ENCODE measurements around the gene FAM237B. TPM values are rescaled to one million over a fixed set of nuclear protein-coding genes. Genes with fewer than 3 reads are reported as not detected.
A peak's percentile ranks its signal among the peaks of the same experiment; 100 is the strongest.
"Not testable (repeated sequence)": the region's sequence is repeated elsewhere in the genome, so short reads cannot be mapped to it uniquely, and the experiment has no call there.

FAM237B gene
- not detected for total RNA-seq
- long read RNA-seq: 0 reads

DNA sequence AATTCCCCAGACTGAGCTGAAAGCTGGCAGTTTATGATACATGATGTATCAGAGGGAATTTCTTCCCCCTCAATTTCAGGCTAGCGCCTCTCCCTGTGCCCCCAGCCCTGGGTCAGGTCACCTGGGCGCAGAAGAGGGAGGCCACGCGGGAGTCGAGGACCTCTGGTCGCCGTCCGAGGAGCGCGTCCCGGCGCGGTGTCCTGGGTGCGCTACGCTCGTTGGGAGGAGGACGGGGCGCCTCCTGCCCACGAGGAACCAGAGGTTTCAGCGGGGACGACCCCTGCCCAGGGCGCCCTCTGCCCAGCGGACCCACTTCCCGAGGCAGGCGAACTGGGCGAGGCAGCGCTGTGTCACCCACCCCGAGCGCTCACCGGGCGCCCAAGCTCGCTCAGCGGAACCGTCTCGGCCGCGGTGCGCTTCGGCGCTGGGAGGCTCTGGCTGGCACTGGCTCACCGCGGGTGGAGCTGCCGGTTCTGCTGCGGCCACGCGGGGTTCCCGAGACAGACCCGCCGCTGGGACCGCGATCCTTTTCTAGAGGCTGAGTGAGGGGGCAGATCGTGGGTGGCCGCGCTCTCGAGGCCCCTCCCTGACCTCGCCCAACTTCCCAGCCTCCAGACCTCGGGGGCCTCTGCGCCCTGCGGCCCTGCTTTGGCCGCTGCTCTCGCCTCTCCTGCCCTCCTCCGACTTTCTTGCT, at the start of gene FAM237B:
FAM237B (minus strand) TSS at position 504 of the 694 bp plus-strand sequence. CDS start 1,556 bp downstream, outside the sequence.
- ATAC-seq (peak; percentile 53), DNase-seq (peak in 1 of 2 donors; percentile 12)
- intact Hi-C loops (cut with DNase I, micrococcal nuclease): no loop called here

DNA sequence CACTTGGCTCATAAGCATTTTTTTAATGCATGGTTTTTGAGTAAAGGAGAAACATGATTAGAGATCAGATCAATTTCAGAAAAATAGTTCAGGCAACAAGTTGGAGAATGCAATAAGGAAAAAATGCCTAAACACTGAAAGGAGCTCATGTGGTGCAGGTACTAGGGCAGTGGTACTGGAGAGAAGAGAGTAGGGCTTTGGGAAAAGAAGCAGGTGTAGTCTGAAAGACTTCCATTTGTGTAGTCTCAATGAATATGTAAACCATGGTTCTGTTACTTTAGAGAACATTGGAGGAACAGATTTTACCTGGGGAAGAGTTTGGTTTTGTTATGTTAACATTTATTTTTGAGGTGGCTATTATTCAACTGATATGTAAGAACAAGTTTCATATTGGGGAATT, 30.9 kb upstream of the FAM237B start:
- ATAC-seq (no peak), DNase-seq (no peak)
- intact Hi-C loops (cut with DNase I, micrococcal nuclease): no loop called here

DNA sequence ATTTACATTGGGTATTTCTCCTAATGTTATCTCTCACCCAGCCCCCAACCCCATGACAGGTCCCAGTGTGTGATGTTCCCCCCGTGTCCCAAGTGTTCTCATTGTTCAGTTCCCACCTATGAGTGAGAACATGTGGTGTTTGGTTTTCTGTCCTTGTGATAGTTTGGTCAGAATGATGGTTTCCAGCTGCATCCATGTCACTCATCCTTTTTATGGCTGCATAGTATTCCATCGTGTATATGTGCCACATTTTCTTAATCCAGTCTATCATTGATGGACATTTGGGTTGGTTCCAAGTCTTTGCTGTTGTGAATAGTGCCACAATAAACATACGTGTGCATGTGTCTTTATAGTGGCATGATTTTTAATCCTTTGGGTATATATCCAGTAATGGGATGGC, 28.9 kb upstream of the FAM237B start:
- ATAC-seq; DNase-seq; intact Hi-C loops (cut with DNase I, micrococcal nuclease): not testable (repeated sequence)

DNA sequence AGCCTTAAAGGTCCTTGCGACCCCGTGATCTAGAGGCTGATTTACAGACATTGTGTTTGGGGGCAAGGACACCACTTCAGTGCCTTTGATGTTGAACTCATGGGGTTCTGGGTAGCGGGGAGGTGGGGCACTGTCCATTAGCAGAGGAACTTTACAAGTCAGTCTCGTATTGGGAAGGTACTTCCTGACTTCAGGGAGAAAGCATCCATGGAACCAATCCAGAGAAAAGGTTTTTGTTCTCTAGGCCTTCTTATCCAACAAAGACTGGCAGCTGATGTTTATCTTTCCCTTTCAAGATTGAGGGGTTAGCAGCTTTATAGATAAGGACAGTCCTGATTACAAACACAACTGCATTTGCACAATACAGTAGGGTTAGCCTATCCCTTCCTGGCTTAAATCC, 28.2 kb upstream of the FAM237B start:
- intact Hi-C loops (cut with DNase I, micrococcal nuclease): no loop called here
- ATAC-seq: no peak
- no peak for DNase-seq

DNA sequence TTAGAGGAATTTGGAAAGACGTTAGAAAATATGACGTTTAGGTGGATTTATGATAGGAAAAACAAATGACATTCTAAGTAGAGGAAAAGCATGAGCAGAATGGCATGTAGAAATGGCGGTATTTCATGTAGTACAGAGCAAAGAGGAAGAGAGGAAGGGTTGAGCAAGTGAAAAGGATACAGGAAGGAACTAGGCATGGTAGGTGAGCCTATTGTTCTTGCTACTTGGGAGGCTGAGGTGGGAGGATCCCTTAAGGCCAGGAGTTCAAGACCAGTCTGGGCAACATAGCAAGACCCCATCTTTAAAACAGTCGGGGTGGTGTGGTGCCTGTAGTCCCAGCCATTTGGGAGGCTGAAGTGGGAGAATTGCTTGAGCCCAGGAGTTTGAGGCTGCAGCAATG, 26.7 kb upstream of the FAM237B start:
- intact Hi-C loops (cut with DNase I, micrococcal nuclease): no loop called here
- ATAC-seq (no peak), DNase-seq (no peak)

DNA sequence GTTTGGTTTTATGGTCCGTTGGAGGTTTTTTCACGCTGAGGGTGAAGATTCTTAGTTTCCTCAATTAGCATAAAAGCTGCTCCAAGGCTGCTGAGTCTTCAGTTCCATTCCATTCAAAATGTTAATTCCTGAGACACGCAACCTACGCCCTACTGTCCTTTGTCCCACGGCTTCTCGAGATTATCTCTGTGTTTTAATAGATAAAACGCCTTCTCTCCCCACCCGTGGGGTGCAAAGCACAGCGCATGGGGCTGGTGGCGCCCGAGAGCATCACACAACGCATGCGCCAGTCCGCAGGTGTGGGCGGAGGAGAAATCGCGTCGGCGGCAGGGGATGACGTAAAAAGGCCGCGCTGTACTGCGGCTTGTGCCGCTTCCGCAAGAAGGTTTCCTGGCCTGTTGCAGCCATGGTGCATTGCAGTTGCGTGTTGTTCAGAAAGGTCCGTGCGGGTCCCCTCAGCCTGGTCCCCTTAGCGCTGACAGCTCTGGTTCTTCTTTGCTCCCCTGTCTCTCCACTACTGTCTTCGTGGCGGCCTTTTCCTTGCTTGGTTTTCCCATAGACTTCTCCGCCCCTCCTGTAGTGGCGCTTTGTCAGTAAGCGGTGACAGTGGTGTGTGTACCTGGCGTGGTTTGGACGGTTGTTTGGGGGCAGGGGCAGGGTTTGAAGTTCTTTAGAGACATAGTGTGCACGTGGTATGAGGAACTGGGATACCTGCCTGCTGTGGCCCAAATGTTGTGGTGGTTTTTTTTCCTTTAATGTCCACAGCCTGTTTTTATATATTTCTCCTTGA, 25.4 kb upstream of the FAM237B start, which contains the start of gene GTPBP10:
GTPBP10 (plus strand) TSS at position 381 of the 790 bp plus-strand sequence; CDS start at position 407, 26 bp downstream.
- intact Hi-C loops (cut with DNase I, micrococcal nuclease): no loop called here
- ATAC-seq (peak; percentile 97), DNase-seq (peak; percentile 94 to 97)

DNA sequence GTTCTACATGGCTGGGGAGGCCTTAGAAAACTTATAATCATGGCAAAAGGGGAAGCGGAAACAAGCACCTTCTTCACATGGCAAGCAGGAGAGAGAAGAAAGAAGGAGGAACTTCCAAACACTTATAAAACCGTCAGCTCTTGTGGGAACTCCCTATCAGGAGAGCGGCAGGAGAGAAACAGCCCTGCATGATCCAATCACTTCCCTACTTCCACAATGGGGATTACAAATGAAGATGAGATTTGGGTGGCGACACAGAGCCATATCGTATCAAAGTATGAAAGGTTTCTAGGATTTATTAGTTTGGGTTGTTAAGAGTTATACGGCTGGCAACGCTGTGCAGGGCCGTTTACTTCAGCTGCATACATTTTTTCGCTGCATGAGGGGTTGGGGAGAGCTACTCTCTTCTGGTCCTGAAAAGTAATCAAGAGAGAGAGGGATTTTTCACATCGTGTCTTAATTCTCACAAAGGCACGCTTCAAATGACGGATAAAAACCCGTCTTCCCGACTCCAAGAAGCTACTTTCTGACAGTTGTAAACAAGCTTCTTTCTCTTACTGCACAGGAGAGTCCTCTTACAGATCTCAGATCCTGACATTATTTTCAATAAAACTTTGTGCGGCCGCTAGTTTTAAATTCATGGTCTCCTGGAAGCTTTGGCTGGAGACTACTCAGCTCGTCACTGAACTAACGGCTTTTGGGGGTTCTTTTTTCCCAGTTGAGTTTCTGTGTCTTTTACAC, 24.7 kb upstream of the FAM237B start:
- ATAC-seq (peak; percentile 76), DNase-seq (peak; percentile 31 to 53)
- intact Hi-C loops (cut with DNase I, micrococcal nuclease): no loop called here

DNA sequence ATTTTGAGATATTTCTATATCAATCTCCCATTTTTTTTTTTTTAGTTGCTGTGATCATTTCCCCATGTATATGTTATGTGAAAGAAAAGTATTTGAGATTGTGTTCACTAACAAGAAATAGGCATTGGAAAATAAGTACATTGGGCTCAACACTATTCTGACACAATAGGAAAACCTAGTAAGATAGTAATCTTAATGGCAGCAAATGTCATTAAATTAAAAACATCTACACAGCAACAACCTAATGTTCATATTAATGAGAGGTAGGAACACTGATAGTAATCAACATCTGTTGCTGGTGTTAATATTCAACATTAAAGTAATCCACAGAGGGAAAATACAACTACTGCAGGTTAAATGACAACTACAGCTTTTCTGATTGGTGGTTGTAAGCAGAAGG, 23.9 kb upstream of the FAM237B start:
- no peak for DNase-seq
- no peak for ATAC-seq
- intact Hi-C loops (cut with DNase I, micrococcal nuclease): no loop called here

DNA sequence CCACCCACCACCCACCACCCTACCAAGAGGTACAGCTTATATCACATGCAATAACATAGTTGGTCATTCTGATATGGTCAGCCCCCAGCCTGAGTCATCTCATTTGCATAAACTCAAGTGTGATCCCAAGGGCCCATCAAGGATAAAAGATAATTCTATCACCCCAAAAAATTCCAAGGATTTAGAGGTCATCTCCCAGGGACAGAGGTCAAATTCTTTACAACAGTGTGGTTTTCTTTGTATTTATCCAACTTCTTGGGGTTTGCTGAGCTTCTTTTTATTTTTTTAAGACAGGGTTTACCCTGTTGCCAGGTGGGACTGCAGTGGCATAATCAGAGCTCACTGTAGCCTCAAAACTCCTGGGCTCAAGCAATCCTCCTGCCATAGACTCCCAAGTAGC, 16.0 kb upstream of the FAM237B start:
- no peak for DNase-seq
- intact Hi-C loops (cut with DNase I, micrococcal nuclease): no loop called here
- ATAC-seq: no peak

DNA sequence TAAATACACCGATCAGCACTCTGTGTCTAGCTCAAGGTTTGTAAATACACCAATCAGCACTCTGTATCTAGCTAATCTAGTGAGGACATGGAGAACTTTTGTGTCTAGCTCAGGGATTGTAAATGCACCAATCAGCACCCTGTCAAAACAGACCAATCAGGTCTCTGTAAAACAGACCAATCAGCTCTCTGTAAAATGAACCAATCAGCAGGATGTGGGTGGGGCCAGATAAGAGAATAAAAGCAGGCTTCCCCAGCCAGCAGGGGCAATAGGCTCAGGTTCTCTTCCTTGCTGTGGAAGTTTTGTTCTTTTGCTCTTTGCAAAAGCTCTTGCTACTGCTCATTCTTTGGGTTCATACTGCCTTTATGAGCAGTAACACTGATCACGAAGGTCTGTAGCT, 13.8 kb upstream of the FAM237B start:
- DNase-seq; ATAC-seq; intact Hi-C loops (cut with DNase I, micrococcal nuclease): not testable (repeated sequence)

DNA sequence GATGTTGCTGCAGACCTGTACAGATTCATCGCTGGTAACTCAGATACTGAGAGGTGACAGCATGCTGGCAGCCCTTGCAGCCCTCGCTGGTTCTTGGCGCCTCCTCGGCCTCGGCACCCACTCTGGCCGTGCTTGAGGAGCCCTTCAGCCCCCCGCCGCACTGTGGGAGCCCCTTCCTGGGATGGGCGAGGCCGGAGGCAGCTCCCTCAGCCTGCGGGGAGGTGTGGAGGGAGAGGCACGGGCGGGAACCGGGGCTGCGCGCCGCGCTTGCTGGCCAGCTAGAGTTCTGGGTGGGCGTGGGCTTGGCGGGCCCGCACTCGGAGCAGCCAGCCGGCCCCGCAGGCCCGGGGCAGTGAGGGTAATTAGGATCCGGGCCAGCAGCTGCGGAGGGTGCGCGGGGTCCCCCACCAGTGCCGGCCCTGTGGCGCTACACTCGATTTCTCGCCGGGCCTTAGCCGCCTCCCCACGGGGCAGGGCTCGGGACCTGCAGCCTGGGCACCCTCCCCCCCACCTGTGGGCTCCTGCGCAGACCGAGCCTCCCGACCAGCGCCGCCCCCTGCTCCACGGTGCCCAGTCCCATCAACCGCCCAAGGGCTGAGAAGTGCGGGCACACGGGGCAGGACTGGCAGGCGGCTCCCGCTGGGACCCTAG, 13.2 kb upstream of the FAM237B start:
- intact Hi-C loops (cut with DNase I, micrococcal nuclease): no loop called here
- ATAC-seq (no peak), DNase-seq (no peak)

DNA sequence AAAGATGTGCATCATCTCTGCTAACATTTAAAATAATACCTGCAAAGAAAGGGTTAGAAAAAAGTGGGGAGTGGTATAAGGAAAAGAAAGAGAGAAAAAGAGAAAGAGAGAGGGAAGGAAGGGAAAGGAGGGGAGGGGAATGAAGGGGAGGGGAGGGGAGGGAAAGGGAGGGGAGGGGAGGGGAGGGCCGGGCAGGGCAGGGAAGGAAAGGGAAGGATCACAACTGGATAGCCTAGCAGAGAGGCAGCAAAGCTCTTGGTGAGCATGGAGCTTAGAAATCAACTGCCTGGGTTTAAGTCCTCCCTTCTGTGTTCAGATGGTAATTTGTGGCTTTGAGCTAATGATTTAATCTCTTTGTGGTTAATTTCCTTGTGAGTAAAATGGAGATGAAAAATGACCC, 5.4 kb upstream of the FAM237B start:
- DNase-seq (no peak), ATAC-seq (no peak)
- intact Hi-C loops (cut with DNase I, micrococcal nuclease): no loop called here

DNA sequence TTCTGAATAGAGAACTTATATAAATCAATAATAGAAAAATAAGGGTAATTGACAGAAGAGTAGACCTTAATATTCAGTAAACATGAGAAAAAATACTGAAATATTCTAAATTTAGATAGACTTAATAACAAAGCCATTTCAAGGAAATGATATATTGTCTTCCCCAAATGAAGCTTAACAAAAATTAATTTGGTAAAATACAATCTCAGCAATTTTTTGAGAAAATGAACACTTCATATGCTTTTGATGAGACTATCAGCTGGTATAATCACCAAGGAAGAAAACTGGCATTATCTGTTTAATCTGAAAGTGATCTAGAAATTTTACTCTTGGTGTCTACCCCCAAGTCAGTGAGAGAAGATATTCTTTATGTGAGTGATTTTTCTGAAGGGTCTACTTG, 1.7 kb upstream of the FAM237B start:
- ATAC-seq (no peak), DNase-seq (no peak)
- intact Hi-C loops (cut with DNase I, micrococcal nuclease): no loop called here

DNA sequence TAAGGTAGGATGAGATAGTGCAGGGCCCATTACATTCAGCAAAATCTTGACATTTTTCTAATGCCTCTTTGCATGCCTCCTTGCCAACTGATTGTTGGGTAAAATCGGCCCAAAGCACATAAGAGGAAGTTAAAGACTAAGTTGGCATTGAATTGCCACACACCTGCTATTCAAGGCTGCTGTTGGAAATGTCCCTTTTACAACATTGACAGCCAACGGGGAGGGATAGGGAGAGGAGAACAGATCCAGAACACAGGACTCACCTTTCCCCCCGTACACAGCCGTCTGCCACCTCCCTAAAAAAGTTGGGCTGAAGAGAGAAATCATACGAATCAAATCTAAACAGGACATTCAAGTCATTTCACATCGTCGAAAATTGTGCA, 695 bp downstream of the FAM237B start:
- intact Hi-C loops (cut with DNase I, micrococcal nuclease): no loop called here
- ATAC-seq: no peak
- DNase-seq: no peak

DNA sequence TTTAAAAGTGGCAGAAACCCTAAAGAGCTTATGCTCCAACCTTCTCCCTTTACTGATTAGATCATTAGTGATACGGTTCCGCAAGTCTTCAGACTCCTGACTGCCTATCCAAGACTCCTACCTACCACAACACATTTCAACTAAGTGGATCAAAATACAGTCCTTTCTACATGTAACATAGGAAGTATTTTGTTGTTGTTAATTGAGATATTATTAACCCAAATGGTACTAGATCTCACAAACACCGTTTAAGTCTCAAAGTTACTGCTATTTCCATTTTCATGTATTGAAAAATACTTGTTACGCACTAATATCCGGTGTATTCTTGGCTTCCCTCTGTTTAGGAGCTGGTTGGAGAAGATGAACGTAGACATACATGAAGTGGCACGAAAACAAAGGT, 1.1 kb downstream of the FAM237B start:
- intact Hi-C loops (cut with DNase I, micrococcal nuclease): no loop called here
- ATAC-seq (no peak), DNase-seq (no peak)

DNA sequence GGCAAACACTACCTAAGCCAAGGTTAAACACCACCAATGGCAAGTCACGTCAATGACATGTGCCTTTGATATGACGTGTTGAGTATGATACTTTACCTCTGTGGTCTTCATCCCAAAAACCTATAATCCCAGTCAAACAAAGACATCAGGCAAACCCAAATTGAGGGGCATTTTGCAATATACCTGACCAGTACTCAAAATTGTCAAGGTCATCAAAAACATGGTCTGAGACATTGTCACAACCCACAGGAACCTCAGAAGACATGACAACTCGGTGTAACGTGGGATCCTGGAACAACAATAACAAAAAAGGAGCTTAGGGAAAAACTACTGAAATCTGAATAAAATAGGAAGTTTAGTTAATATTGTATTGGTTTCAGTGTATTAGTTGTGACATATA, 7.2 kb downstream of the FAM237B start:
- DNase-seq: no peak
- intact Hi-C loops (cut with DNase I, micrococcal nuclease): loop anchor here in 1 of 2 donors (10.0 kb wide), 1 partner anchor 111 kb away; no protein-coding TSS in a partner anchor
- ATAC-seq: no peak

DNA sequence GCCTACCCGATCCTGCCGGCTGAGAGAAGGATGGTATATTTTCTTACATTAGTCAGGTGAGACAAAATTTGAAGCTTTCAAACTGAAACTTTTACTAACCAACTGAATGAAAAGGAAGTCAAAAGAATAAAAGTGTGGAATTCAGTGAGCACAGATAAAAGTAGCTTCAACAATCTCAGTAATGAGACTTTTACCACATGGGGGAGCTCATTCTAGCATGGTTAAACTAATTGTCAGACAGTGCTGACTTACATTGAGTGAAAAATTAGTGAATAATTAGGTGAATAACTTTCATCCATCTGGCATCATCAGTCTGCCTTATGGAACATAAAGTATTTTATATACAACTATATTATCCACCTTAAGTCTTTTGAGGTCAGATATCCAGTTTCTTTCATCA, 8.4 kb downstream of the FAM237B start:
- ATAC-seq (no peak), DNase-seq (no peak)
- intact Hi-C loops (cut with DNase I, micrococcal nuclease): loop anchor here in 1 of 2 donors (10.0 kb wide), 1 partner anchor 112 kb away; no protein-coding TSS in a partner anchor

DNA sequence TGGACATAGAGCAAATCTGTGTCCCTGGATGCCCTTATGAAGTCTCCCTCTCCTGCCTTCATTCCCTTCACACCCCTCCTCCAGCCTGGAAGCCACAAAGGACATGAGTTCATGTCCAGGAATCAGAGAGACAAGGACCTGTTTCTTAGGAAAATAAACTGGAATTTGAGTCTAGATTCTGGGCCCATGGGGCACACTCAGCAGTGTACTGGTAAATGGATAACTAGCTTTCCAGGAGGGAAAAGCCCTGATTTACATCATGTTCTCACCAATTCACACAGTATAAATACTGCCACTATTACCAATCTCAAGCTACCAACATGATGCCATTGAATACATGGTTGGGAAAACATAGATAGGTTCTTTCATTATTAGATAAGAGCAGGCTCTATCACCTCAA, 9.9 kb downstream of the FAM237B start:
- no peak for DNase-seq
- no peak for ATAC-seq
- intact Hi-C loops (cut with DNase I, micrococcal nuclease): loop anchor here in 1 of 2 donors (10.0 kb wide), 1 partner anchor 114 kb away; no protein-coding TSS in a partner anchor

DNA sequence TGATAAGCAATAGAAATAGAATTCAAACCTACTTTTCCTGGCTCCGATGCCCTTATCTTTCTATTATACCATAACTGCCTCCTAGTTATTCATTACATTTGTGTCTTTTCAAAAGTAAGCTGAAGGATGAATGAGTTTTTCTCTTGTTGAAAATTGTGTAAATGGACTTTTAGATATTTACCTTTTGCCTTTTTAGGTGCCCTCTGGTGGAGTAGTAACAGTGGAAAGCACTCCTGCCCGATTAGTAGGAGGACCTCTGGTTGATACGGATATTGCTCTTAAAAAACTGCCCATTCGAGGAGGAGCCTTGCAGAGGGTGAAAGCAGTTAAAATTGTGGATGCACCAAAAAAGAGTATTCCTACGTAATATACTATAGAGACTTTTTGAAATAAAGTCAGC, 11.2 kb downstream of the FAM237B start:
- DNase-seq (no peak), ATAC-seq (no peak)
- intact Hi-C loops (cut with DNase I, micrococcal nuclease): loop anchor here in 1 of 2 donors (10.0 kb wide), 1 partner anchor 115 kb away; no protein-coding TSS in a partner anchor

Measured in left colon (tissue), 2 donors.